GM18519 (cell line): ENCODE results near the gene AIP.
"Not testable (repeated sequence)": the region's sequence is repeated elsewhere in the genome, so short reads cannot be mapped to it uniquely, and the experiment has no call there.

Experiments
- ATAC-seq: cut with Tn5 transposase; IDR thresholded peaks from one replicate; pipeline ENCODE4 v1.9.1; 2021; ENCODE audit warnings: mild to moderate bottlenecking, moderate library complexity; ENCODE audit not compliant: unreplicated experiment, low FRiP score

Gene AIP

DNA sequence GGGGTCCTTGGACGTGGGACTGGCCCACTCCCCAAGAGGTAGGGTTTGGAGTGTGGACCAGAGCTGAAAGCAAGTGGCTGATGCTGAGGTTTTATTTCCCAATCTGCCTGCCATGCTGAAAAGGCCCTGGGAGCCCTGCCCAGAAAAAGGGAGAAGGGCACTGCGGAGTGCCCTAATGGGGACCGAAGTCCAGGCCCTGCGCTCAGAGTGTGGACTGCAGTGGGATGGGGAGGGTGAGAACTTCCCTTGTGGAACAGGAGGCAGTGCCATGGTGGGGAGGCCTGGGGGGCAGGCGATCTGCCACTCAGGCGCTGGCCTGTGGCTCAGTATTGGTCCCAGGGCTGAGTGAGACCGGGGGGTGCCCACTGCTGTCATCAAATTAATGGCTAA lies 34.6 kb upstream of the AIP start:
- no peak for ATAC-seq

GRCh38 chr11:67449116-67449844 lies 33.5 kb upstream of the AIP start:
- no peak for ATAC-seq

- no peak for ATAC-seq
Measured at GRCh38 chr11:67450796-67451657, 31.8 kb upstream of the AIP start.

GRCh38 chr11:67451658-67451976 lies 31.2 kb upstream of the AIP start:
- ATAC-seq: no peak

DNA sequence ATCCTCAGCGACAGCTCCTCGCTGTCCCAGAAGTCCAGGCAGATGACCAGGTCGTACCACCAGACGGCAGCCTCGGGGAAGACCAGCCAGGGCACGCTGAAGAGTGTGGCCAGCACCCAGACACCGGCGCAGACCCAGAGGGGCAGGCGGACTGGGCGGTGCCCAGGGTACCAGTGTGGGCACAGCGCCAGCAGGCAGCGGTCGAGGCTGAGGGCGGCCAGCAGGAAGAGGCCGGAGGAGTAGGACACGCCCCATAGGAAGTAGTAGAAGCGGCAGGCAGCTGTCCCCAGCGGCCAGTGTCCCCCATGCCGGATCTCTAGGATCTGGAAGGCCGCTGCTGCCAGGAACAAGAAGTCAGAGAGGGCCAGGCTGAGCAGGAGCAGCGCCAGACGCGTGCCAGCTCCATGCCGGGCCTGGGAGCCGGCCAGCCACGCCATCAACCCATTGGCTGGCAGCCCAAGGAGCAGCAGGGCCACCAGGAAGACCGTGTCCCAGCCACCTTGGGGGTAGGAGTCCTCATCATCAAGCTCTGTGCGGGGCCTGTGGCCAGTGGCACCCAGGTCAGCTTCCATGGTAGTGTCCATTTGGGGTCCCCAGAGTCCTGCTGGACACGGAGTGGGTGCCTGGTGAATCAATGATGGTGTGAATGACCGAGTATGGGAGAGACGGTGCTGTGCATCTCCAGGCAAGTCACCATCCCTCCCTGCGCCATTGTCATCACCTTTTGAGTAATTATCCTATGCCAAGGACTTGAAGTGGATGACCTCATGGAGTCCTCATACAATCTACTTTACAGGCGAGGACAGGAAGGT lies 30.5 kb upstream of the AIP start, which contains the start of gene GPR152:
Gene GPR152 (minus strand): TSS at position 589 of the 812 bp plus-strand sequence. CDS start 5 bp downstream, at position 584.
- ATAC-seq: no peak

DNA sequence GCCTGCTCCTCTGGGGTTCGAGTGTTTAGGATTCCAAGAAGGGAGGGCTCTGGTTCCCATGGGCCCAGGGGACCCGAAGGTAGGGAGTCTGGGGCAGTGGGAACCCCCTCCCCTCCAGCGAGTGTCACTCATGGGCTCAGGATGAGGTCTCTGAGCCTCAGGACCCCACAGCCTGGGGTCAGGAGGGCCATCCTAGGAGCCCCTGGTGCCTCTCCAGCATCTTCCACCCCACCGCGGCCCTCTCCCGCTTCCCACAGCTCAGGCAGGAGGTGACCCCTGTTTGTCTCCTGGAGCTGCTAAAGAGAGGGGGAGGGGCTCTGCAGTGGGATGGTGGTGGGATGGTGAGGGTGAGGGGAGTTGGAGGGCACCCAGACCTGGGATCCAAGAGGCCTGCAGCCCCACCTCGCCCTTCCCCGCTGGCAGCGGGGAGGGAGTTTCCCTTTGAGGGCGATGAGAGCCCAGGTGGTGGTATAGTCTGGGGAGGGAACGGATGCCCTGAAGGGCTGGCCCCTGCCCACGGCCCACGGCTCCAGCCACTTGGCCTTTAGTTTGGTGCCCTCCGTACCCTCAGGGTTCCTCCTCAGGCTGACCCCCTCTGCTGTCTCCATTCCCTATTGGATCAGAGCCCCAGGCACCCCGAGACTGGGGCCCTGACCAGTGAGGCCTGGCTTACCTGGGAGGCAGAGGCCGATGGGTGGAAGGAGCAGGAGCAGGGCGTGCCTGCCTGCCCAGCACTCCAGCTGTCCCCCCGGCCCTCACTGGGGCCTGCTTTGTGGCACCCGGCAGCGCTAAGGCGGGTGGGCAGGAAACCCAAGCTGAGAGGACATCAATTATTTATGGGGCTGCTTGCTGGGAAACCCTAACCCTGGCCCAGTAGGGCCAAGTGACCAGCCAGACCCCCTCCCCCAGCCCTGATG lies 28.8 kb upstream of the AIP start:
- ATAC-seq: no peak

- ATAC-seq: no peak
Measured at GRCh38 chr11:67455054-67455453, 27.8 kb upstream of the AIP start, which contains the start of gene CABP4. Gene CABP4, plus strand, starts transcription at chr11:67455354. Its CDS starts 70 bp downstream, at chr11:67455424.

- no peak for ATAC-seq
Measured at GRCh38 chr11:67456068-67456705, 26.6 kb upstream of the AIP start.

DNA sequence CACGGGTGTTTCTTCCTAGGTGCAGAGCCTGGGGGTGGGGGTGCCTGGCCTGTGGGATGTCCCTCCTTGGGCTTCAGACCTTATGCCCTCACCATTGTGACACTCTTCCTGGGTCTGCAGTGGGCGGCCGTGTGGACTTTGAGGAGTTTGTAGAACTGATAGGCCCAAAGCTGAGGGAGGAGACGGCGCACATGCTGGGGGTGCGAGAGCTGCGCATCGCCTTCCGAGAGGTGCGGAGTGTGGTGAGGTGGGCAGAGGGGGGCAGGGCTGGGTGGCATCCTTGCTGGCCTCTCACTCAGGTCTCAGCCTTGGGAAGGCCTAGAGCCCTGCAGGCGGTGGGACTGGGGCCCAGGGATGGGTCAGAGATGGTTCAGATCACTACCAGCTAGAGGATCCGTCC lies 25.4 kb upstream of the AIP start:
- ATAC-seq: no peak

- no peak for ATAC-seq
Measured at GRCh38 chr11:67458266-67458665, 24.6 kb upstream of the AIP start.

DNA sequence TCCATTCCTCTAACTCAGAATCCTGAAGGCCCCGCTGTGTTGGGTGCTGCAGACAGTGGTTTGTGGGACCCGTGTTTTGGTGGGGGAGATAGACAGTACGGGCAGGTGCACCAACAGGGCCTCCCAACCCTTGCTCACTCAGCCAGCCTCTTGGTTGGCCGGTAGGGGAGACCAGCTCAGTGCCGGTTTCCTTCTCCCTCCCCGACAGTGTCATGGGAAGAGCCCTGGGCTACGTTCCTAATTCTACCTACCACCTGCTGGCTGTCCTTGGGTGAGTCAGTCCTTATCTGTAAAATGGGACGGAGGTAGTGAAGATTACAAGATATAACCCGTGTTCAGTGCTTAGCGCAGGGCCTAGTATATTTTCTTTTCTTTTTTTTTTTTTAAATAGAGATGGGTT lies 19.6 kb upstream of the AIP start:
- ATAC-seq: no peak

- no peak for ATAC-seq
Measured at GRCh38 chr11:67463680-67464410, 19.0 kb upstream of the AIP start.

- ATAC-seq: no peak
Measured at GRCh38 chr11:67464411-67465188, 18.2 kb upstream of the AIP start.

- ATAC-seq: no peak
Measured at GRCh38 chr11:67465189-67465510, 17.7 kb upstream of the AIP start.

- ATAC-seq: not testable (repeated sequence)
Measured at GRCh38 chr11:67465530-67465929, 17.3 kb upstream of the AIP start.

GRCh38 chr11:67466367-67466766 lies 16.5 kb upstream of the AIP start:
- ATAC-seq: no peak

GRCh38 chr11:67466962-67467771 lies 15.7 kb upstream of the AIP start:
- no peak for ATAC-seq
